GM23338 (cell line): Measurements from ENCODE around the gene RFNG. TPM values are rescaled to one million over a fixed set of nuclear protein-coding genes. Genes with fewer than 3 reads are reported as not detected.
A peak's percentile ranks its signal among the peaks of the same experiment; 100 is the strongest.

Experiments used
- ATAC-seq: fragments of 200-7000 bp; cut with Tn5 transposase; 3 replicates; pipeline ENCODE4 v1.9.1; 2020
- DNase-seq: peaks from one replicate; pipeline ENCODE4 v3.0.0-alpha.2; 2015; ENCODE audit warnings: low spot score
- H2AFZ ChIP-seq: fragments of 200-600 bp; sonication (generic); 2 replicates; pipeline ENCODE4 v1.8.0; 2016; ENCODE audit warnings: antibody characterized with exemption, mild to moderate bottlenecking, moderate library complexity
- H3F3A ChIP-seq: fragments of 200-600 bp; sonication (generic); replicated peaks from 2 replicates; pipeline ENCODE4 v1.8.0; 2017; ENCODE audit warnings: antibody characterized with exemption, mixed run types, low read depth
- H3K27ac ChIP-seq: fragments of 200-600 bp; sonication (generic); 2 replicates; pipeline ENCODE4 v1.6.1; 2016; ENCODE audit warnings: low read depth
- H3K27me3 ChIP-seq: fragments of 200-600 bp; sonication (generic); 2 replicates; pipeline ENCODE4 v1.8.0; 2016; ENCODE audit warnings: mild to moderate bottlenecking, mixed run types, moderate library complexity; ENCODE audit not compliant: insufficient read depth
- H3K36me3 ChIP-seq: fragments of 200-600 bp; sonication (generic); 2 replicates; pipeline ENCODE4 v1.8.0; 2016; ENCODE audit warnings: mild to moderate bottlenecking; ENCODE audit not compliant: insufficient read depth
- H3K4me1 ChIP-seq: fragments of 200-600 bp; sonication (generic); 2 replicates; pipeline ENCODE4 v1.8.0; 2016; ENCODE audit warnings: mild to moderate bottlenecking, moderate library complexity; ENCODE audit not compliant: insufficient read depth
- H3K4me2 ChIP-seq: fragments of 200-600 bp; sonication (generic); 2 replicates; pipeline ENCODE4 v1.7.1; 2017; ENCODE audit warnings: mixed run types
- H3K4me3 ChIP-seq: fragments of 200-600 bp; sonication (generic); 2 replicates; pipeline ENCODE4 v1.6.1; 2016; ENCODE audit warnings: mixed run types
- H3K79me2 ChIP-seq: fragments of 200-600 bp; sonication (generic); replicated peaks from 2 replicates; pipeline ENCODE4 v1.8.0; 2017; ENCODE audit warnings: mild to moderate bottlenecking; ENCODE audit not compliant: insufficient read depth
- H3K9me2 ChIP-seq: fragments of 200-600 bp; sonication (generic); 2 replicates; pipeline ENCODE4 v1.8.0; 2017; ENCODE audit not compliant: insufficient read depth
- H4K20me1 ChIP-seq: fragments of 200-600 bp; sonication (generic); replicated peaks from 2 replicates; pipeline ENCODE4 v1.8.0; 2017; ENCODE audit warnings: mild to moderate bottlenecking; ENCODE audit not compliant: insufficient read depth
- H3K27ac Mint-ChIP-seq: 2 replicates; pipeline ENCODE4 v1.8.0; 2020; ENCODE audit warnings: inconsistent platforms, mild to moderate bottlenecking, moderate library complexity, mixed read lengths
- H3K27me3 Mint-ChIP-seq: 3 replicates; pipeline ENCODE4 v1.8.0; 2022; ENCODE audit warnings: low read depth, mild to moderate bottlenecking, moderate library complexity, mixed read lengths, inconsistent platforms; ENCODE audit not compliant: insufficient read depth, poor library complexity
- H3K36me3 Mint-ChIP-seq: 3 replicates; pipeline ENCODE4 v1.8.0; 2021; ENCODE audit warnings: low read depth, mild to moderate bottlenecking, inconsistent platforms, moderate library complexity, mixed read lengths
- H3K4me1 Mint-ChIP-seq: 3 replicates; pipeline ENCODE4 v1.8.0; 2020; ENCODE audit warnings: mild to moderate bottlenecking, inconsistent platforms, mixed read lengths
- H3K4me3 Mint-ChIP-seq: 3 replicates; pipeline ENCODE4 v1.8.0; 2021; ENCODE audit warnings: moderate library complexity, mild to moderate bottlenecking, inconsistent platforms, mixed read lengths
- H3K9me3 Mint-ChIP-seq: 3 replicates; pipeline ENCODE4 v1.8.0; 2020; ENCODE audit warnings: moderate library complexity, mild to moderate bottlenecking, inconsistent platforms, mixed read lengths
- CTCF ChIP-seq, 2 experiments: fragments of 200-600 bp in 1 of 2; sonication (generic) in 1 of 2; conservative IDR thresholded peaks; 2 replicates each; pipeline versions ENCODE4 v1.5.1 to v1.6.1; 2016 to 2017; ENCODE audit warnings: antibody characterized with exemption in 2 of 2, low read depth in 2 of 2, mild to moderate bottlenecking in 2 of 2, moderate library complexity in 1 of 2
- EZH2phosphoT487 ChIP-seq: fragments of 200-600 bp; sonication (generic); IDR thresholded peaks from one replicate; pipeline ENCODE4 v1.8.1; 2018; ENCODE audit warnings: antibody characterized with exemption; ENCODE audit not compliant: unreplicated experiment
- REST ChIP-seq: IDR thresholded peaks from one replicate; pipeline ENCODE4 v1.6.1; 2018; ENCODE audit warnings: antibody characterized with exemption; ENCODE audit not compliant: unreplicated experiment
- ZNF462 ChIP-seq: fragments of 250-450 bp; sonication (Bioruptor Pico); IDR thresholded peaks from 2 replicates; pipeline ENCODE4 v1.5.0; 2020; ENCODE audit warnings: mild to moderate bottlenecking, moderate library complexity
- polyA plus RNA-seq: library from polyadenylated mRNA; unstranded; fragments of >200 nt; fragmentation: Nextera tagmentation; extraction: Ambion mirVana; gene quantifications from 2 replicates; pipeline ENCODE4 v1.2.1, GENCODE V29; 2016
- total RNA-seq: library from RNA; depleted of rRNA; stranded (reverse); fragments of >200 nt; shearing (Covaris generic); gene quantifications from 2 replicates; pipeline ENCODE4 v1.2.3, GENCODE V29; 2014

RFNG gene
- total and polyA plus RNA-seq, 2 experiments from 2014 or later = 18.0 to 44.7 TPM

- TF ChIP-seq REST = no peak
Measured at GRCh38 chr17:82004517-82005455, 46.8 kb downstream of the RFNG start (continued).

GRCh38 chr17:82003411-82004381 lies 47.9 kb downstream of the RFNG start:
- Mint-ChIP-seq H3K9me3 (no peaks in the 10 kb centered on the region), H3K36me3 (no peaks in the 10 kb centered on the region), H3K27me3 (peaks cover 14% of the 10 kb centered on the region), H3K4me1 (no peaks in the 10 kb centered on the region), H3K27ac (no peak overlapping the region), H3K4me3 (no peak overlapping the region)
- H3K27me3 ChIP-seq = no peaks in the 10 kb centered on the region
- no peak overlapping the region for H2AFZ ChIP-seq
- no peaks in the 10 kb centered on the region for H3K4me1 ChIP-seq
- no peak overlapping the region for H3K27ac ChIP-seq
- no peak overlapping the region for H3K4me3 ChIP-seq
- H3K79me2 ChIP-seq = no peaks in the 10 kb centered on the region
- DNase-seq = no peak
- no peak for TF ChIP-seq REST
- TF ChIP-seq EZH2phosphoT487 = no peak
- no peak for TF ChIP-seq ZNF462 (CRISPR knock-in tag)
- peak in 1 of 2 experiments; percentile 40; a peak in 2 of 4 replicates for TF ChIP-seq CTCF (conservative IDR thresholded peaks at IDR 0.05; ENCODE audit: low read depth in 2 of 2)
- no peaks in the 10 kb centered on the region for H3K36me3 ChIP-seq
- ATAC-seq = peak; percentile 19
- 0 out of 2 replicates have a peak, but pooled peaks cover 2% of the 10 kb centered on the region for H3F3A ChIP-seq
- no peaks in the 10 kb centered on the region for H3K9me2 ChIP-seq
- H3K4me2 ChIP-seq = no peak overlapping the region
- H4K20me1 ChIP-seq = 0 out of 2 replicates have a peak, but pooled peaks cover 4% of the 10 kb centered on the region
